DOHH2 (cell line): ENCODE results near the gene PTPRZ1.

Experiments
- H3F3A ChIP-seq: fragments of 200-600 bp; sonication (generic), shearing (Covaris generic); 2 replicates; pipeline ENCODE4 v1.6.0; 2016; ENCODE audit warnings: antibody characterized with exemption, mild to moderate bottlenecking; ENCODE audit not compliant: control insufficient read depth, insufficient read depth
- H3K27ac ChIP-seq: fragments of 200-600 bp; sonication (generic); 2 replicates; pipeline ENCODE4 v1.5.1; 2014; ENCODE audit warnings: low read depth, mild to moderate bottlenecking, low read length, moderate library complexity
- H3K27me3 ChIP-seq: fragments of 200-600 bp; sonication (generic); 2 replicates; pipeline ENCODE4 v1.6.1; 2014; ENCODE audit warnings: mild to moderate bottlenecking, low read length, mixed read lengths; ENCODE audit not compliant: control insufficient read depth
- H3K36me3 ChIP-seq: fragments of 200-600 bp; sonication (generic); 2 replicates; pipeline ENCODE4 v1.6.1; 2014; ENCODE audit warnings: mild to moderate bottlenecking, low read length, moderate library complexity, mixed read lengths; ENCODE audit not compliant: control insufficient read depth
- H3K4me1 ChIP-seq: fragments of 200-600 bp; sonication (generic); 2 replicates; pipeline ENCODE4 v1.6.1; 2014; ENCODE audit warnings: mild to moderate bottlenecking, low read length, mixed read lengths; ENCODE audit not compliant: control insufficient read depth
- H3K4me2 ChIP-seq: fragments of 200-600 bp; sonication (generic); 2 replicates; pipeline ENCODE4 v1.6.0; 2014; ENCODE audit warnings: mild to moderate bottlenecking, low read length, moderate library complexity
- H3K4me3 ChIP-seq: fragments of 200-600 bp; sonication (generic); 2 replicates; pipeline ENCODE4 v1.5.1; 2014; ENCODE audit warnings: mild to moderate bottlenecking, low read length, mixed read lengths
- H3K79me2 ChIP-seq: fragments of 200-600 bp; sonication (generic); 2 replicates; pipeline ENCODE4 v1.6.1; 2014; ENCODE audit warnings: mild to moderate bottlenecking, low read length, mixed read lengths; ENCODE audit not compliant: control insufficient read depth
- H3K9me2 ChIP-seq: fragments of 200-600 bp; sonication (generic); replicated peaks from 2 replicates; pipeline ENCODE4 v1.6.1; 2014; ENCODE audit warnings: mild to moderate bottlenecking, low read length, mixed read lengths; ENCODE audit not compliant: control insufficient read depth
- H3K9me3 ChIP-seq: fragments of 200-600 bp; sonication (generic); 2 replicates; pipeline ENCODE4 v1.6.1; 2014; ENCODE audit warnings: antibody characterized with exemption, low read length, mixed read lengths; ENCODE audit not compliant: control insufficient read depth, insufficient read depth
- H4K20me1 ChIP-seq: fragments of 200-600 bp; sonication (generic); 2 replicates; pipeline ENCODE4 v1.6.0; 2014; ENCODE audit warnings: low read depth, mild to moderate bottlenecking, antibody characterized with exemption, low read length, moderate library complexity; ENCODE audit not compliant: control insufficient read depth, insufficient read depth
- CTCF ChIP-seq: fragments of 200-600 bp; sonication (generic); IDR thresholded peaks from one replicate; pipeline ENCODE4 v1.5.1; 2014; ENCODE audit warnings: antibody characterized with exemption, mild to moderate bottlenecking, low read depth, low read length; ENCODE audit not compliant: poor library complexity, severe bottlenecking
- EZH2phosphoT487 ChIP-seq: fragments of 200-600 bp; sonication (generic); IDR thresholded peaks from 2 replicates; pipeline ENCODE4 v1.6.1; 2017; ENCODE audit warnings: borderline replicate concordance, mild to moderate bottlenecking, antibody characterized with exemption, low read length, moderate library complexity, mixed read lengths

PTPRZ1 gene

GRCh38 chr7:121871188-121871587 lies 1.8 kb upstream of the PTPRZ1 start:
- Histone ChIP-seq H4K20me1 (no peaks in the 10 kb centered on the region), H3K36me3 (no peaks in the 10 kb centered on the region), H3K4me2 (no peak overlapping the region), H3F3A (no peaks in the 10 kb centered on the region), H3K79me2 (no peaks in the 10 kb centered on the region), H3K27me3 (no peaks in the 10 kb centered on the region), H3K4me1 (no peaks in the 10 kb centered on the region), H3K27ac (no peak overlapping the region), H3K4me3 (no peak overlapping the region), H3K9me3 (no peaks in the 10 kb centered on the region), H3K9me2 (no peaks in the 10 kb centered on the region)
- TF ChIP-seq EZH2phosphoT487 (no peak), CTCF (no peak)

GRCh38 chr7:121873289-121874194 lies 581 bp downstream of the PTPRZ1 start:
- H3K36me3 ChIP-seq, result no peaks in the 10 kb centered on the region
- H3K27ac ChIP-seq, result no peak overlapping the region
- no peaks in the 10 kb centered on the region for H3K9me2 ChIP-seq
- H3K9me3 ChIP-seq, result no peaks in the 10 kb centered on the region
- H3F3A ChIP-seq, result no peaks in the 10 kb centered on the region
- no peak overlapping the region for H3K4me3 ChIP-seq
- no peaks in the 10 kb centered on the region for H3K79me2 ChIP-seq
- H4K20me1 ChIP-seq, result no peaks in the 10 kb centered on the region
- H3K27me3 ChIP-seq, result no peaks in the 10 kb centered on the region; the same call in 1 of the 2 replicates
- TF ChIP-seq EZH2phosphoT487, result no peak
- no peaks in the 10 kb centered on the region for H3K4me1 ChIP-seq
- H3K4me2 ChIP-seq, result no peak overlapping the region

GRCh38 chr7:121874298-121874697 lies 1.3 kb downstream of the PTPRZ1 start:
- no peak overlapping the region for H3K4me3 ChIP-seq
- TF ChIP-seq CTCF, result no peak
- no peak for TF ChIP-seq EZH2phosphoT487

GRCh38 chr7:121875203-121875602 lies 2.2 kb downstream of the PTPRZ1 start:
- no peak overlapping the region for H3K4me3 ChIP-seq

More at GRCh38 chr7:121874298-121874697, 1.3 kb downstream of the PTPRZ1 start:
- Histone ChIP-seq H3K27me3 (no peaks in the 10 kb centered on the region; the same call in 1 of the 2 replicates), H3K36me3 (no peaks in the 10 kb centered on the region), H3K4me1 (no peaks in the 10 kb centered on the region), H3F3A (no peaks in the 10 kb centered on the region), H4K20me1 (no peaks in the 10 kb centered on the region), H3K79me2 (no peaks in the 10 kb centered on the region), H3K9me2 (no peaks in the 10 kb centered on the region), H3K27ac (no peak overlapping the region), H3K4me2 (no peak overlapping the region), H3K9me3 (no peaks in the 10 kb centered on the region)

More at GRCh38 chr7:121875203-121875602, 2.2 kb downstream of the PTPRZ1 start:
- Histone ChIP-seq H3K4me1 (no peaks in the 10 kb centered on the region), H3K79me2 (no peaks in the 10 kb centered on the region), H3K27me3 (no peaks in the 10 kb centered on the region; the same call in 1 of the 2 replicates), H3K9me3 (no peaks in the 10 kb centered on the region), H3K36me3 (no peaks in the 10 kb centered on the region), H4K20me1 (no peaks in the 10 kb centered on the region), H3K4me2 (no peak overlapping the region), H3K27ac (no peak overlapping the region), H3F3A (no peaks in the 10 kb centered on the region), H3K9me2 (no peaks in the 10 kb centered on the region)
- TF ChIP-seq EZH2phosphoT487, result no peak
- TF ChIP-seq CTCF, result no peak
